Muscle layer of colon (tissue), 2 donors: Measurements from ENCODE around the gene CFI.

Experiments
- H3K27ac ChIP-seq: one replicate; pipeline ENCODE4 v1.7.0; 2013; ENCODE audit warnings: low read depth, mild to moderate bottlenecking, low read length, moderate library complexity
- H3K27me3 ChIP-seq, 2 donors: one replicate each; pipeline ENCODE4 v1.7.0; 2013; ENCODE audit warnings: low read length in 2 of 2, mild to moderate bottlenecking in 2 of 2; ENCODE audit not compliant: insufficient read depth in 2 of 2, control insufficient read depth in 1 of 2
- H3K36me3 ChIP-seq: one replicate; pipeline ENCODE4 v1.7.0; 2013; ENCODE audit warnings: mild to moderate bottlenecking, low read length; ENCODE audit not compliant: insufficient read depth
- H3K4me1 ChIP-seq: one replicate; pipeline ENCODE4 v1.7.0; 2013; ENCODE audit warnings: mild to moderate bottlenecking, low read length; ENCODE audit not compliant: insufficient read depth
- H3K4me3 ChIP-seq, 2 donors: one replicate each; pipeline ENCODE4 v1.7.0; 2013; ENCODE audit warnings: low read length in 2 of 2, low read depth in 1 of 2, mild to moderate bottlenecking in 1 of 2, moderate library complexity in 1 of 2
- H3K9ac ChIP-seq: one replicate; pipeline ENCODE4 v1.7.0; 2013; ENCODE audit warnings: low read length
- H3K9me3 ChIP-seq: one replicate; pipeline ENCODE4 v1.7.0; 2013; ENCODE audit warnings: mild to moderate bottlenecking, low read length
- donor health status: abdominal sarcoma.
- donor health status: Adenocarcinoma of cecum.

Gene CFI

GRCh38 chr4:109728385-109728784 lies 73.4 kb downstream of the CFI start:
- no peaks in the 10 kb centered on the region for H3K36me3 ChIP-seq
- H3K9me3 ChIP-seq = no peaks in the 10 kb centered on the region
- H3K9ac ChIP-seq = no peak overlapping the region
- no peak overlapping the region for H3K27ac ChIP-seq
- H3K27me3 ChIP-seq = no peaks in the 10 kb centered on the region
- H3K4me3 ChIP-seq = no peak overlapping the region
- peaks cover 10% of the 10 kb centered on the region for H3K4me1 ChIP-seq

DNA sequence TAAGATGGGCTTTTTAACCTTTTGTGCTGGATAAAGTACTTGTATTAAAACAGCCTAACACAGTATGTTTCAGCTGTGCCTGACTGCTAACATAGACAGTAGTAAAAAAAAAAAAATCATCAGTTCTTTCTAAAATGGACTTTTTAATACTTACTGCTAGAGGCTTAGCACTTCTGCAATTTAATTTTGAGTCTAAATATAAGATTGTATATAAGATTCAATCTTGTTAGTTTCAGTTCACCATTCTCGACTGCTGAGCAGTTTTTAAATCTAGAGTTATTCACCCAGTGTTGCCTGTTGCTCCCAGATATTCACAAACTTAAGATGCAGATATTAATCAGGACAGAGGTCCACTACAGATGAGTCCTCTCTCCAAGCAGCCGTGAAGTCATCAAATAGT lies 78.7 kb downstream of the CFI start:
- Histone ChIP-seq H3K4me1 (no peaks in the 10 kb centered on the region), H3K36me3 (no peaks in the 10 kb centered on the region), H3K9me3 (no peaks in the 10 kb centered on the region), H3K4me3 (no peak overlapping the region), H3K9ac (no peak overlapping the region), H3K27me3 (no peaks in the 10 kb centered on the region), H3K27ac (no peak overlapping the region)

GRCh38 chr4:109722357-109722756 lies 79.4 kb downstream of the CFI start:
- H3K9ac ChIP-seq = no peak overlapping the region
- no peaks in the 10 kb centered on the region for H3K9me3 ChIP-seq
- peaks cover 3% of the 10 kb centered on the region for H3K36me3 ChIP-seq
- H3K4me3 ChIP-seq = no peak overlapping the region
- H3K27me3 ChIP-seq = no peaks in the 10 kb centered on the region
- H3K27ac ChIP-seq = no peak overlapping the region
- H3K4me1 ChIP-seq = no peaks in the 10 kb centered on the region

DNA sequence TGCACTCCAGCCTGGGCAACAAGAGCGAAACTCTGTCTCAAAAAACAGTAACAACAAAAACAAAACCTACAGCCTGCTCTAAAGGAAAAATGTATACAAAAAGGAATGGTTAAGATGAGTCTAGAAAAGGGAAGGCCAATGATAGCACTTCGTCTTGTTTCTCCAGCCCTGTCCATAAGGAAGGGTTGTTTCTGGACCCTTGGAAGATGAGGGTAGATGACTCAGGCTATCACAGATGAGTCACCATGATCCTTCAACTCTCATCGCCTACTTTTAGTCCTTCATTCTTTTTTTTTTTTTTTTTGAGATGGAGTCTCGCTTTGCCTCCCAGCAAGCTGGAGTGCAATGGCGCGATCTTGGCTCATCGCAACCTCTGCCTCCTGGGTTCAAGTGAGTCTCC lies 80.8 kb downstream of the CFI start:
- Histone ChIP-seq H3K9me3 (no peaks in the 10 kb centered on the region), H3K4me3 (no peak overlapping the region), H3K27ac (no peak overlapping the region), H3K4me1 (no peaks in the 10 kb centered on the region), H3K9ac (no peak overlapping the region), H3K36me3 (peaks cover 17% of the 10 kb centered on the region), H3K27me3 (no peaks in the 10 kb centered on the region)

DNA sequence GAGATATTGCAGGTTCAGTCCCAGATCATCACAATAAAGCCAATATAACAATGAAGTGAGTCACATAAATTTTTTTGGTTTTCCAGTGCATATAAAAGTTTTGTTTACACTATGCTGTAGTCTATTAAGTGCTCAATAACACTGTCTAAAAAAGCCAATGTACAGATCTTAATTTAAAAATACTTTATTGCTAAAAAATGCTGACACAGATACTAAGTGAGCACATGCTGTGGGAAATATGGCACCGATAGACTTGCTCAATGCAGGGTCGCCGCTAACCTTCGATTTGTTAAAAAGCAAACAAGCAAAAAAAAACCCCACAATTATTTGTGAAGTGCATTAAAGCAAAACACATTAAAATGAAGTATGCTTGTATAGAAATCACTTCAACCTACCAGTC lies 82.2 kb downstream of the CFI start:
- H3K36me3 ChIP-seq = peaks cover 20% of the 10 kb centered on the region
- no peaks in the 10 kb centered on the region for H3K27me3 ChIP-seq
- no peak overlapping the region for H3K4me3 ChIP-seq
- H3K9me3 ChIP-seq = no peaks in the 10 kb centered on the region
- no peaks in the 10 kb centered on the region for H3K4me1 ChIP-seq
- H3K9ac ChIP-seq = no peak overlapping the region
- H3K27ac ChIP-seq = no peak overlapping the region

GRCh38 chr4:109718759-109719158 lies 83.0 kb downstream of the CFI start:
- H3K4me3 ChIP-seq = no peak overlapping the region
- H3K27ac ChIP-seq = no peak overlapping the region
- H3K36me3 ChIP-seq = peaks cover 27% of the 10 kb centered on the region
- no peaks in the 10 kb centered on the region for H3K27me3 ChIP-seq
- H3K9me3 ChIP-seq = no peaks in the 10 kb centered on the region
- H3K4me1 ChIP-seq = no peaks in the 10 kb centered on the region
- no peak overlapping the region for H3K9ac ChIP-seq

DNA sequence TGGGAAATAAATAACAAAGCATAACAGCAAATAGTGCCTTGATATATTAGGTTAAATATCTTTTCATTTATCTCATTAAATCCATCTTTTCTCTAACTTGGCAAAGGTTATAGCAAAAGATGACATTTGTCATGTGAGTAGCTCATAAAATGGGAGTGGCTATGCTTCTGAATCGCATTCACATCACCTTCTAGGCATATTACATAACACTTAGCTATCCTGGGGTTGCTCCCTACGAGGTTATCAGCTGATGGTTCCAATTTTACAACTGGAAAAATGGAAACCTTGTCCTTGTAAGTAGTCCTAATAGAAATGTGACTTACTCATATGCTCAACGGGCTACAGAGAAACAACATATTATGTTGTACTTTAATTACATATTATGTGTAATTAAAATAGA lies 88.3 kb downstream of the CFI start:
- H3K27me3 ChIP-seq = no peaks in the 10 kb centered on the region
- no peak overlapping the region for H3K9ac ChIP-seq
- no peak overlapping the region for H3K27ac ChIP-seq
- no peak overlapping the region for H3K4me3 ChIP-seq
- peaks cover 27% of the 10 kb centered on the region for H3K36me3 ChIP-seq
- no peaks in the 10 kb centered on the region for H3K9me3 ChIP-seq
- H3K4me1 ChIP-seq = no peaks in the 10 kb centered on the region

DNA sequence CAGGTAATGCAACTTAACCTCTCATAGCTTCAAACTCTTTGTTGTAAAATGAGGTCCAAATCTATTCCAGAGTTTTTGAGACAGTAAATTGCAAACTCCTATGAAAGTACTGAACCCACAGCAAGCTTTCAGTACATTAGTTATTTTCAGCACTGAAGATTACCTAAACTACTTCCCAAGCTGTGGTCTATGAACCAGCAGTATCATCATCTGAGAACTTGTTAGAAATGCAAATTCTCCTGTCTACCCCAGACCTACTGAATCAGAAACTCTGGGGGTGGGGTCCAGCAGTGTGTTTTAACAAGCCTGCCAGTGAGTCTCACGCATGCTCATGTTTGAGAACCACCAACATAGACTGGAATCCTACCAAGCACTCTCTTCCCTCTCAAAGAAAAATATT lies 92.8 kb downstream of the CFI start:
- Histone ChIP-seq H3K9me3 (no peaks in the 10 kb centered on the region), H3K27me3 (no peaks in the 10 kb centered on the region), H3K27ac (no peak overlapping the region), H3K9ac (no peak overlapping the region), H3K4me1 (no peaks in the 10 kb centered on the region), H3K36me3 (peaks cover under 1% of the 10 kb centered on the region), H3K4me3 (no peak overlapping the region)

- Histone ChIP-seq H3K4me1 (no peaks in the 10 kb centered on the region), H3K9me3 (no peaks in the 10 kb centered on the region), H3K27ac (no peak overlapping the region), H3K27me3 (no peaks in the 10 kb centered on the region), H3K36me3 (no peaks in the 10 kb centered on the region), H3K4me3 (no peak overlapping the region), H3K9ac (no peak overlapping the region)
Measured at GRCh38 chr4:109708435-109708834, 93.4 kb downstream of the CFI start.

DNA sequence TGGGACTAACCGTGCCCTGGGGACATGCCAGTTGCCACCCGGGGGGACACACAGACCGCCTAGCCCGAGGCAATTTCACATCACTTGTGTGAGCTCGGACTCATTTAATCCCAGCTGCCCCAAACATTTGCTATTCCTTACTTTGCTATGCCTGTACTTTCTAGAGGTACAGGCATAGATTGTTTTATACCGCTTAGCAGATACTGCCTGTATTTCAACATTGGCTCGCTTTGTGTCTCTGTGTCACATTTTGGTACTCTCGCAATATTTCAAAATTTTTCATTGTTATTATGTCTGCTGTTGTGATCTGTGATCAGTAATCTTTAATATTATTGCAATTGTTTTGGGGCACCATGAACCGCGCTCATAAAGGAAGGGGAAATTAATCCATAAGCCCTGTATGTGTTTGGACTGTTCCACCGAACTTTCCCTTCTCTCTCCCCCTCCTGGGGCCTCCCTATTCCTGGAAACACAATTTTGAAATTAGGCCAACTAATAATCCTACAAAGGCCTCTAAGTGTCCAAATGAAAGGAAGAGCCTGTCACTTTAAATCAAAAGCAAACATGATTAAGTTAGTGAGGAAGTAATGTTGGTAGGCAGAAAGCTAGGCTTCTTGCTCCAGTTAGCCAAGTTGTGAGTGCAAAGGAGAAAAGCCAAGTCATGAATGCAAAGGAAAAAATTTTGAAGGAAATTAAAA lies 98.0 kb downstream of the CFI start:
- Histone ChIP-seq H3K9me3 (no peaks in the 10 kb centered on the region), H3K9ac (peak overlapping the region; percentile 46), H3K4me3 (peak overlapping the region; percentile 82 to 84), H3K36me3 (no peaks in the 10 kb centered on the region), H3K4me1 (peaks cover 12% of the 10 kb centered on the region), H3K27ac (no peak overlapping the region), H3K27me3 (no peaks in the 10 kb centered on the region)

GRCh38 chr4:109702950-109703663 lies 98.7 kb downstream of the CFI start, which contains the start of gene CASP6:
Gene CASP6, minus strand, starts transcription at chr4:109703445. Its CDS starts 50 bp downstream, at chr4:109703395.
- H3K27ac ChIP-seq = peak within 1 kb of the TSS; percentile 90
- H3K4me3 ChIP-seq = peak within 1 kb of the TSS; percentile 82 to 84
- peaks cover 12% of the 10 kb centered on the region for H3K4me1 ChIP-seq
- H3K9ac ChIP-seq = peak within 1 kb of the TSS; percentile 46
- no peaks in the 10 kb centered on the region for H3K9me3 ChIP-seq
- no peaks in the 10 kb centered on the region for H3K36me3 ChIP-seq
- H3K27me3 ChIP-seq = no peaks in the 10 kb centered on the region
